NB4 (cell line): ENCODE data around the gene LRRC41.

ENCODE experiments used
- DNase-seq: peaks from one replicate; pipeline ENCODE4 v3.0.0; 2010; ENCODE audit warnings: low read depth
- H3K4me3 ChIP-seq: one replicate; pipeline ENCODE4 v1.5.1; 2011; ENCODE audit warnings: mild to moderate bottlenecking, low read depth, low read length, moderate library complexity
- MYC ChIP-seq: IDR thresholded peaks from 2 replicates; pipeline ENCODE4 v1.6.1; 2011; ENCODE audit warnings: low read depth, low read length
- POLR2A ChIP-seq: IDR thresholded peaks from 2 replicates; pipeline ENCODE4 v1.6.1; 2011; ENCODE audit warnings: mild to moderate bottlenecking; ENCODE audit not compliant: insufficient read length; ENCODE audit errors: extremely low read depth
- TF ChIP-seq, protein P1 (sequence below): IDR thresholded peaks from one replicate; pipeline ENCODE4 v1.5.1; 2012; ENCODE audit warnings: low read depth, low read length
- TF ChIP-seq, protein P2 (sequence below): IDR thresholded peaks from 2 replicates; pipeline ENCODE4 v1.6.1; 2011; ENCODE audit warnings: low read depth, low read length

Gene LRRC41

DNA sequence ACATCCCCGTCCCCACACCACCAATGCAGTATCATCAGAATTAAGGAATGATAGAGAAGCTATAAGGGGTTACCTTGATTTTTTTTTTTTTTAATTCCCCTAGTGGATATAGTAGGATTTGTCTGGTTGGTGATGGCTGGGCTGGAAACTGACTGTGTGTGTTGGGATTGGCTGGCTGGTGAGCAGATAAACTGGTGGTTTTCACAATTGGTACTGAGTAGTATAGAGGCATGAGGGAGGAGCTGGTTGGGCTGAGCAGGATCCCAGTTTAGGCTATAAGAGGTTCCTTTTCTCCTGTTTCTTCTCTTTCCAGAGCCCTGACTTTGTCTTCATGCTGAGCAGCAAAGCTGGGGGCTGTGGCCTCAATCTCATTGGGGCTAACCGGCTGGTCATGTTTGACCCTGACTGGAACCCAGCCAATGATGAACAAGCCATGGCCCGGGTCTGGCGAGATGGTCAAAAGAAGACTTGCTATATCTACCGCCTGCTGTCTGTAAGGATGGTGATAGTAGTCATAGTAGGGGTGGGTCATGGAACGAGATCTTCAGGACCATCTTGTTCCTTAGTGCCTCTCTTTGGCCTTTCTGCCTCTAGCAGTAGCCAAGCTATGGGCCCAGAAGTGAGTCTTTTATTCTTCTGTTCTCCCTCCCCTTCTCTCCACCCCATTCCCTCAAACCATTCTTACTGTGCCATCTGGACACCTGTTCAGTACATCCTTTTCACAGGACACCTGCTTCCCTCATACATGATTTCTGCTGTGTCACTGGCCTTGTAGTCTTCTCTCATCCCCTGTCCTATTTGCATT lies 29.0 kb downstream of the LRRC41 start:
- no peak overlapping the region for H3K4me3 ChIP-seq
- TF ChIP-seq, protein P1, sequence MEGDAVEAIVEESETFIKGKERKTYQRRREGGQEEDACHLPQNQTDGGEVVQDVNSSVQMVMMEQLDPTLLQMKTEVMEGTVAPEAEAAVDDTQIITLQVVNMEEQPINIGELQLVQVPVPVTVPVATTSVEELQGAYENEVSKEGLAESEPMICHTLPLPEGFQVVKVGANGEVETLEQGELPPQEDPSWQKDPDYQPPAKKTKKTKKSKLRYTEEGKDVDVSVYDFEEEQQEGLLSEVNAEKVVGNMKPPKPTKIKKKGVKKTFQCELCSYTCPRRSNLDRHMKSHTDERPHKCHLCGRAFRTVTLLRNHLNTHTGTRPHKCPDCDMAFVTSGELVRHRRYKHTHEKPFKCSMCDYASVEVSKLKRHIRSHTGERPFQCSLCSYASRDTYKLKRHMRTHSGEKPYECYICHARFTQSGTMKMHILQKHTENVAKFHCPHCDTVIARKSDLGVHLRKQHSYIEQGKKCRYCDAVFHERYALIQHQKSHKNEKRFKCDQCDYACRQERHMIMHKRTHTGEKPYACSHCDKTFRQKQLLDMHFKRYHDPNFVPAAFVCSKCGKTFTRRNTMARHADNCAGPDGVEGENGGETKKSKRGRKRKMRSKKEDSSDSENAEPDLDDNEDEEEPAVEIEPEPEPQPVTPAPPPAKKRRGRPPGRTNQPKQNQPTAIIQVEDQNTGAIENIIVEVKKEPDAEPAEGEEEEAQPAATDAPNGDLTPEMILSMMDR = no peak
- TF ChIP-seq MYC (no peak), POLR2A (no peak)
- TF ChIP-seq, protein P2, sequence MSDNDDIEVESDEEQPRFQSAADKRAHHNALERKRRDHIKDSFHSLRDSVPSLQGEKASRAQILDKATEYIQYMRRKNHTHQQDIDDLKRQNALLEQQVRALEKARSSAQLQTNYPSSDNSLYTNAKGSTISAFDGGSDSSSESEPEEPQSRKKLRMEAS = no peak

DNA sequence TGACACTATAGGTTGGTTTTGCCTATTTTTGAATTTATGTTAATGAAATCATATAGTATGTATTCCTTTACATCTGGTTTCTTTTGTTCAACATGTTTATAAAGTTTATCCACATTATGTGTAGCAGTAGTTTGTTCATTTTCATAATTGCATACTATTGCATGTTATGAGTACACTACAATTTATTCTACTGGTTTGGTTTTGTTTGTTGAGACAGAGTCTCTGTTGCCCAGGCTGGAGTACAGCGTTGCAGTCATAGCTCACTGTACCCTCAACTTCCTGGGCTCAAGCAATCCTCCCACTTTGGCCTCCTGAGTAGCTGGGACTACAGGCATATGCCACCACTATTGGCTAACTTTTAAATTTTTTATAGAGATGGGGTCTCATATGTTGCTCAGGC lies 34.8 kb downstream of the LRRC41 start:
- H3K4me3 ChIP-seq = no peak overlapping the region
- DNase-seq = no peak
- TF ChIP-seq MYC (no peak), POLR2A (no peak)
- TF ChIP-seq, protein P1 = no peak
- TF ChIP-seq, protein P2 = no peak

More for the DNA sequence above, 29.0 kb downstream of the LRRC41 start:
- DNase-seq = no peak

DNA sequence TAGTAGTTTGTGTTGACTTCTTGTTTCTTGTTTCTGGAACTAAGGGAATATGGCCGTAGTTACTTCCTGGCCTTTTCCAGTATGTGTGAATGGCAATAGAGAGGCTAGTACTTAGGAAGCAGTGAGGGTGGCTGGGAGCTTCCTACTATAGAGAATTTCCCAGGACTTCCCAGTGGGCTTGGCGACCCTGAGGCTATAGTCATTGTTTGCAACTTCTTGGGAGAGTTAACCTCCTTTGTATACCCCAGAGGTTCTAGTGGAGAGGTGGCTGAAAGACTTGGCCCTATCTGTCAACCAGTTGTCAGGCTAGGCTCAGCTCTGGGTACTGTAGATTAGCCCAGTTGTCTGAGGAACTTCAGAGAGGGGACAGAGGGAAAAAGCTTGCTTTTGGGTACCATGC lies 40.3 kb downstream of the LRRC41 start:
- TF ChIP-seq MYC = no peak
- TF ChIP-seq, protein P1 = no peak
- no peak for TF ChIP-seq POLR2A
- TF ChIP-seq, protein P2 = no peak
- H3K4me3 ChIP-seq = no peak overlapping the region
- DNase-seq = no peak

DNA sequence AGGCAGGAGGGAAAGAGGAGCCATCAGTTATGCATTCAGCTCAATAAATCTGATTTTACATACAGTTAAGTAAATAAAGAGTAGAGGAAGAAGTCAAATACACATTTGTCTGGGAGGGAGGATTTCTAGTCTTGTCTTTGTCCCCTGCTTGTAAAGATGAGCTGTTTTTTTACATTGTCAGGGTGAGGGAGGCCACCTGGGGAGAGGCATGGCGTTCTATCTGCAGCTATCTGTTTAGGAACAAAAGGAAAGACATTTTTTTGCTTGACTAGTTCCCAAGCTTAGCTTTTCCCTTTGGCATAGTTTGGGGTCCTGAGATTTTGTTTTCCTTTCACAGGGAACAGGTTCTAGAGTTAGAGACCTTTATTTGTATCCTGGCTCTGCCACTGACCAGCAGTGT lies 40.9 kb downstream of the LRRC41 start:
- TF ChIP-seq, protein P1 = no peak
- TF ChIP-seq, protein P2 = no peak
- TF ChIP-seq MYC (no peak), POLR2A (no peak)
- H3K4me3 ChIP-seq = no peak overlapping the region
- no peak for DNase-seq

DNA sequence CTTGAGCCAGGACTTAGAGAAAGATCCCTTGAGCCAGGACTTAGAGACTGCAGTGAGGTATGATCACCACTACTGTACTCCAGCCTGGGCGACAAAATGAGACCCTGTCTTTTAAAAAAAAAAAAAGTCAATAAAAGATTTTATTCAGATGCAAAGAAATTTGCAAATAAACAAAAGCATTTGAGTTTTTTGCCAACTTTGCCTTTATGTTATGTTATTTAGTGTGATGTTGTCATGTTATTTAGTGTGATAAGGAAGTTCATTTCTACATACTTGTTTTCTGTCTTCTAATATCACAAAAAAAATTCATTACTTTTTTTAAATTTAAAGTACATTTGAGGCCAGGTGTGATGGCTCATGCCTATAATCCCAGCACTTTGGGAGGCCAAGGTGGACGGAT lies 46.9 kb downstream of the LRRC41 start:
- TF ChIP-seq MYC (no peak), POLR2A (no peak)
- TF ChIP-seq, protein P2 = no peak
- TF ChIP-seq, protein P1 = no peak

More for the DNA sequence above, 46.9 kb downstream of the LRRC41 start:
- no peak overlapping the region for H3K4me3 ChIP-seq
- DNase-seq = no peak
